ENCODE results near the gene TENT5C. TPM values are rescaled to one million over a fixed set of nuclear protein-coding genes. Genes with fewer than 3 reads are reported as not detected.

TENT5C gene
- total and polyA plus RNA-seq, 9 of the 15 experiments (the other 6 are each of a cell fraction or from before 2014, with no cell fraction given) = 1.8 to 7.7 (median 4.0) TPM

DNA sequence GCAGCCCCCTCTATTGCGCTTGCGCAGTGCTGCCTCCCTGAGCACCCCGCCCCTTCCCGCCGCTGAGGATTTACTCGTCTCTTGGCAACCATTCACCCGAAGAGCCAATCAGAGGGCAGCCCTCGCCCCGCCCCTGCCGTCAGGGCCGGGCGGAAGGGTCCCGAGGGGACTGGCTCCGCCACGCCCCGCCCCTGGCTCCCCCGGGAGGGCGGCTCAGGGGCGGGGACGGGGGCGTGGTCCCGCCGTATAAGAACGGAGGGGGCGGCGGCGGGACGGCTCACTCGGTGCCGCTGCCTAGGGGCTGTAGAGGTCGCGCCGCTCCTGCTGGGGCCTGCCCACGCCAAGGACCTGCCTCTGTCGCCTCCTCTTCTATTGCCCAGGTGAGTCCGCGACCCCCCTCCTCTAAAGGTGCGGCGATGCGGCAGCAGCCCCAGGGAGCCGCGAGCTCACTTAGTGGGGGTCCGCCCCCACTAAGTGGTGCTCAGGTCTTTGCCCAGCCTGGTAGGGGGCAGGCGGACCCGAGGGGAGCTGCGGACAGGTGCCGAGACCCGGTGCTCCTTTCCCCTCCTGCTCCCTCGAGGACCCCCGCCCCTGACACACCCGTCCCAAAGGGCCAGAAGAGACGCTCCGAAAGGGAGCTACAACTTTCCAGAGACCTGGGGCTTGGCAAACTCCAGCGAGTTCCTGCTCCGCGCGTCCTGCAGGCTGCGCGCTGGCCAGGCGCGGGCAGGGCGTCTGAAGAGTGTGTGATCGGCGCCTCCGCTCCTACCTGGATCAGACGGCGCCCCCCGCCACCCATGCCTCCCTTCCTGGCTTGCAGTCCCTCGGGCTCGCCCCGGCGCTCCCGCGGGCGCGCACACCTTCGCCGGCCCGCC, at the start of gene TENT5C (continued):
- TF ChIP-seq SLC30A9 (CRISPR knock-in tag; IDR thresholded peaks at IDR 0.05) (no peak), BDP1 (IDR thresholded peaks at IDR 0.05; ENCODE audit: insufficient read depth, insufficient read length) (no peak), NCOA4 (IDR thresholded peaks at IDR 0.05; ENCODE audit: partially characterized antibody) (no peak), CREM (IDR thresholded peaks at IDR 0.05; ENCODE audit: low read depth) (peak; percentile 5; the same call in 1 of the 2 replicates), EGR1 (conservative IDR thresholded peaks at IDR 0.05) (peak; percentile 87), YY1 (IDR thresholded peaks at IDR 0.05; ENCODE audit: borderline replicate concordance in 1 of 3, control insufficient read depth in 1 of 3, extremely low read depth in 1 of 3, insufficient read depth in 3 of 3, insufficient read length in 1 of 3, insufficient replicate concordance in 2 of 3, low read depth in 1 of 3, low read length in 2 of 3) (peak in 1 of 3 experiments; percentile 16), ZNF436 (CRISPR knock-in tag; IDR thresholded peaks at IDR 0.05) (no peak), ZNF639 (CRISPR knock-in tag; conservative IDR thresholded peaks at IDR 0.05 in 1 of 2, IDR thresholded peaks at IDR 0.05 in 1 of 2) (no peak), KAT7 (CRISPR knock-in tag; IDR thresholded peaks at IDR 0.05; ENCODE audit: borderline replicate concordance) (peak; percentile 92), SMAD3 (CRISPR knock-in tag; conservative IDR thresholded peaks at IDR 0.05) (no peak), FUS (optimal IDR thresholded peaks at IDR 0.05; ENCODE audit: low read depth, low read length) (no peak), NONO (IDR thresholded peaks at IDR 0.05; ENCODE audit: low read depth in 2 of 2, low read length in 1 of 2) (peak; percentile 93 to 97; a peak in 3 of 4 replicates), EP300 (IDR thresholded peaks at IDR 0.05; ENCODE audit: low read length) (no peak), HNRNPK (IDR thresholded peaks at IDR 0.05; ENCODE audit: low read depth, low read length, poor library complexity, severe bottlenecking) (no peak), ZC3H11A (IDR thresholded peaks at IDR 0.05; ENCODE audit: low read depth, low read length) (no peak), GTF2F1 (IDR thresholded peaks at IDR 0.05; ENCODE audit: low read depth, low read length) (peak; percentile 97), ZNF398 (CRISPR knock-in tag; IDR thresholded peaks at IDR 0.05) (no peak), GABPB1 (CRISPR knock-in tag; IDR thresholded peaks at IDR 0.05) (peak; percentile 18; the same call in 1 of the 2 replicates), RFX5 (IDR thresholded peaks at IDR 0.05; ENCODE audit: low read depth, low read length) (peak; percentile 38; the same call in 1 of the 2 replicates), HNRNPLL (IDR thresholded peaks at IDR 0.05; ENCODE audit: low read depth, low read length, poor library complexity, severe bottlenecking) (peak; percentile 14), CTCFL (IDR thresholded peaks at IDR 0.05; ENCODE audit: borderline replicate concordance, insufficient read depth, low read depth, low read length, poor library complexity, severe bottlenecking) (peak; percentile 26)

Data from K562 (cell line).